Osteocyte (in vitro differentiated cells): ENCODE results near the gene POPDC3. TPM values are rescaled to one million over a fixed set of nuclear protein-coding genes. Genes with fewer than 3 reads are reported as not detected.
"Not testable (repeated sequence)": the region's sequence is repeated elsewhere in the genome, so short reads cannot be mapped to it uniquely, and the experiment has no call there.

Source experiments
- DNase-seq: peaks from one replicate; pipeline ENCODE4 v3.0.0; 2021; ENCODE audit warnings: mixed read lengths; ENCODE audit not compliant: unreplicated experiment; ENCODE audit errors: extremely low spot score
- H3K27ac Mint-ChIP-seq: one replicate; pipeline ENCODE4 v1.8.0; 2021; ENCODE audit warnings: mild to moderate bottlenecking, mixed read lengths; ENCODE audit not compliant: unreplicated experiment
- H3K27me3 Mint-ChIP-seq: one replicate; pipeline ENCODE4 v1.8.0; 2021; ENCODE audit warnings: mixed read lengths; ENCODE audit not compliant: unreplicated experiment
- H3K36me3 Mint-ChIP-seq: one replicate; pipeline ENCODE4 v1.8.0; 2021; ENCODE audit warnings: mixed read lengths; ENCODE audit not compliant: unreplicated experiment
- H3K4me1 Mint-ChIP-seq: one replicate; pipeline ENCODE4 v1.8.0; 2021; ENCODE audit warnings: mixed read lengths; ENCODE audit not compliant: unreplicated experiment
- H3K4me3 Mint-ChIP-seq: one replicate; pipeline ENCODE4 v1.8.0; 2021; ENCODE audit warnings: mild to moderate bottlenecking, moderate library complexity, mixed read lengths; ENCODE audit not compliant: unreplicated experiment
- H3K9me3 Mint-ChIP-seq: one replicate; pipeline ENCODE4 v1.8.0; 2021; ENCODE audit warnings: mixed read lengths; ENCODE audit not compliant: unreplicated experiment
- CTCF ChIP-seq: fragments of 200-600 bp; sonication (generic); IDR thresholded peaks from 2 replicates; pipeline ENCODE4 v1.5.0; 2021; ENCODE audit warnings: antibody characterized with exemption, mild to moderate bottlenecking, moderate library complexity
- total RNA-seq: library from RNA; stranded (reverse); gene quantifications from 2 replicates; pipeline ENCODE4 v1.2.1, GENCODE V29; 2021

The POPDC3 gene
- total RNA-seq, 1 donor from 2014 or later = 2.1 TPM

- no peaks in the 10 kb centered on the region for H3K9me3 Mint-ChIP-seq
- peaks cover 5% of the 10 kb centered on the region for H3K4me1 Mint-ChIP-seq
- no peak for DNase-seq
- H3K27me3 Mint-ChIP-seq = peaks cover under 1% of the 10 kb centered on the region
- no peak overlapping the region for H3K4me3 Mint-ChIP-seq
- H3K27ac Mint-ChIP-seq = no peak overlapping the region
- TF ChIP-seq CTCF = no peak
- H3K36me3 Mint-ChIP-seq = no peaks in the 10 kb centered on the region
Observed at GRCh38 chr6:105220186-105220585, 40.4 kb upstream of the POPDC3 start.

GRCh38 chr6:105219218-105219617 is 39.4 kb upstream of the POPDC3 start:
- DNase-seq, H3K4me3 Mint-ChIP-seq, H3K27me3 Mint-ChIP-seq, H3K4me1 Mint-ChIP-seq, H3K9me3 Mint-ChIP-seq, H3K36me3 Mint-ChIP-seq, H3K27ac Mint-ChIP-seq: not testable (repeated sequence)

GRCh38 chr6:105215506-105215905 is 35.7 kb upstream of the POPDC3 start:
- Mint-ChIP-seq H3K4me3 (no peak overlapping the region), H3K9me3 (no peaks in the 10 kb centered on the region), H3K36me3 (no peaks in the 10 kb centered on the region), H3K27me3 (no peaks in the 10 kb centered on the region), H3K27ac (no peak overlapping the region), H3K4me1 (peaks cover 17% of the 10 kb centered on the region)
- TF ChIP-seq CTCF = no peak
- no peak for DNase-seq

- Mint-ChIP-seq H3K4me1 (peaks cover 25% of the 10 kb centered on the region), H3K27ac (no peak overlapping the region), H3K27me3 (no peaks in the 10 kb centered on the region), H3K36me3 (no peaks in the 10 kb centered on the region), H3K9me3 (no peaks in the 10 kb centered on the region), H3K4me3 (no peak overlapping the region)
- no peak for TF ChIP-seq CTCF
- DNase-seq = no peak
Observed at GRCh38 chr6:105214668-105215067, 34.9 kb upstream of the POPDC3 start.

GRCh38 chr6:105213272-105213671 is 33.5 kb upstream of the POPDC3 start:
- H3K9me3 Mint-ChIP-seq = no peaks in the 10 kb centered on the region
- no peak for TF ChIP-seq CTCF
- no peak overlapping the region for H3K27ac Mint-ChIP-seq
- DNase-seq = no peak
- no peaks in the 10 kb centered on the region for H3K27me3 Mint-ChIP-seq
- H3K4me3 Mint-ChIP-seq = no peak overlapping the region
- peaks cover 27% of the 10 kb centered on the region for H3K4me1 Mint-ChIP-seq
- H3K36me3 Mint-ChIP-seq = no peaks in the 10 kb centered on the region

- no peak for TF ChIP-seq CTCF
- H3K9me3 Mint-ChIP-seq = no peaks in the 10 kb centered on the region
- no peak for DNase-seq
- H3K27me3 Mint-ChIP-seq = no peaks in the 10 kb centered on the region
- H3K4me1 Mint-ChIP-seq = peaks cover 27% of the 10 kb centered on the region
- no peak overlapping the region for H3K4me3 Mint-ChIP-seq
- H3K27ac Mint-ChIP-seq = no peak overlapping the region
- H3K36me3 Mint-ChIP-seq = no peaks in the 10 kb centered on the region
Observed at GRCh38 chr6:105212587-105212986, 32.8 kb upstream of the POPDC3 start.
